GM18526 (cell line): Measurements from ENCODE around the gene SRC.

Experiments used
- POLR2A ChIP-seq: IDR thresholded peaks from 3 replicates; pipeline ENCODE4 v1.6.1; 2011; ENCODE audit not compliant: insufficient read length; ENCODE audit errors: extremely low read depth

Gene SRC

DNA sequence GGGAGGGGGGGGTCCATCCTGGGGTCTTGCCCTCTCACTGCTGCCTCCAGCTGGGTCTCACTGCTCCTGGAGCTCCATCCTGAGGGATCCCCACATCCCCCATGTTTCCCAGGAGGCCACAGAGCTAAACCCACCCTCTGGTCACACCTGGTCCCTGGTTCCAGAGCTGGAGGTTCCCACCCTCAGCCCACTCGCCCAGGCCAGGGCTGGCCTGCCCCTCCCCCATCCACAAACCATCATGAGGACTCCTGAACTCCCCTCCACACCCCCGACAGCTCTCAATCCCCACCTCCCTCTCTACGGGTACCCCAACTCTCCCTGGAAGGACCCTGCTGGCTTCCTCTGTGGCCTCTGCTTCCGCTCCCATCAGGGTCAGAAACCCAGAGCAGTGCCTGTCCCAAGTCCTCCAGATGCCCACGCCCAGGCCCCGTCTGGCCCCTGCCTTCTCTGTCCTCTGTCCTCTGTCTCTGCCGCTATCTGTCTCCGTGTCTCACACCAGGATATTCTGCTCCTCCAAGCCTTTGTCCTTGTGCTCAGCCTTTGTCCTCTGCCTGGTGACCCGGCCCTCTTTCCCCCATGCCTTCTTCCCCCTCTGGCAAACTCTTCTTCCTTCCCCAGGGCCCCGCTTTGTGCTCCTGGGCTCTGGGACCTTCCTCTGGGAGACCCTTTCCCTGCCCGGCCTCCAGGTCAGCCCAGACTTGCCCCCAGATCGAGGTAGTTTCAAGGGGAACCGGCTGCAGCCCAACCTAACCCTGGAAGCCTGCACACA lies 74.0 kb downstream of the SRC start:
- no peak for TF ChIP-seq POLR2A

DNA sequence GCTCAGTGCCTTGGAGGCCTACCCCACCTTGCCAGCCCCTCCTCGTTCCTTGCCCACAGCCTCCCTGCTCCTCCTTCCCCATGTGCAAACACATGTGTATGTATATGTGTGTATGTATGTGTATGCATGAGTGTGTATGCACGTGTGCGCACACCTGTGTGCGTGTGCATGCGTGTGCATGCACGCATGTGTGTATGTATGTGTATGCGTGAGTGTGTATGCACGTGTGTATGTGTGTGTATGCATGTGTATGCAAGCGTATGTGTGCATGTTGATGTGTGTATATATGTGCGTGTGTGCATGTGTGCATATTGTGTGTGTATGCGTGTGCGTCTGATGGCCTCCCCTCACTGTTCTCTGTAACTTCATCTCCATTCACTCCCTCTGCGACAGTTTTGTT lies 74.7 kb downstream of the SRC start:
- no peak for TF ChIP-seq POLR2A

DNA sequence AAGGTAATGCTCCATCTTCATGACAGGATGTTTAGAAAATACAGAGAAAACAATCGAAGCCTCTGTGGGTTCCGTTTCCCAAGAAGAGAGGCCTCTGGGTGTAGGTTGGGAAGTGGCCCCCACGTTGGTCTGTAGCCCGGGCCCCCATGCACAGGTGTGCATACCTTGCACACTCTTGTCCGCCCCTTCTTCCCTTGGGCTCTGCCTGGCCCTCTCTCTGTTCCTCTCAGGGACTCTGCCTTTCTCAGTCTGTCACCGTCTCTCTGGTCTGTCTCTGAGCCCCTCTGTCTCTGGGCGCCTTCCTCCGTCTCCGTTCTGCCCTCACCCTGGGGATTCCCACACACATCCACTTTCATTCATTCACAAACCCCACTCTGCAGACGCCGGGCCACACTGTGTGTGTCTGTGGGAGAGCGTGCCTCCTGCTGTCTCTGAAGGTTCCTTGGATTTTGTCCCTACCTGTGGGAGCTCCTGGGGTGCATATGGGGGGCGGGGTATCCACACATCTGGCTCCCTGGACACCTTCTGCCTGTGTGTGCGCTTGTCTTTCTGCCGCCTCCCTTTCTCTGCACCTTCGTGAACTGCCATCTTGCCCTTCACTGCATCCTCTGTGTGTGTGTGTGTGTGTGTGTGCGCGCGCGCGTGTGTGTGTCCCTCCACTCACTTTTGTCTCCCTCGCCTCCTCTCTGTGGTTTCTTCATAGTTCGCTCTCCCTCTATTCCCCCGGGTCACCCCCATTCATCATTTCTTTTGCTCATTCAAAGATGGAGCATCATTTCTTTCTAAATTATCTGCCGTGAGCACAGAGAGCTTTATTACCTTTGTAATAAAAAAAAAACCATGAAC lies 75.3 kb downstream of the SRC start:
- no peak for TF ChIP-seq POLR2A

DNA sequence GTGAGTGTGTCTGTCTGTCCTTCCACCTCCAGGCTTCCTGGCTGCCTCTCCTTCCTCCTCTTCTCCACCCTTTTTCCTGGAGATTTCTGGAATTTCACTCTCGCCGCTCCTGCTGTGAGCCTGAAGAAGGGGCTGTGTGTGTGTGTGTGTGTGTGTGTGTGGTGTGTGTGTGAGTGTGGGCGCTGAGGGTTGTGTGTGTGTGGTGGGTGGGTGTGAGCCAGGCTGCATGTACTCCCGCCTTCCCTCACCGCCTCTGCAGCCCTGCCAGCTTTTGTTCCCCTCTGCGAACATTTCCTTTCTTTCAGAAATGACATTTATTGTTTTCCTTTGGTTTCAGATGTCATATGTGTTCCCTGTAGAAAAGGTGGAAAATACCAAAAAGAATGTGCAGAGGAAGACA lies 76.0 kb downstream of the SRC start:
- TF ChIP-seq POLR2A, result no peak

DNA sequence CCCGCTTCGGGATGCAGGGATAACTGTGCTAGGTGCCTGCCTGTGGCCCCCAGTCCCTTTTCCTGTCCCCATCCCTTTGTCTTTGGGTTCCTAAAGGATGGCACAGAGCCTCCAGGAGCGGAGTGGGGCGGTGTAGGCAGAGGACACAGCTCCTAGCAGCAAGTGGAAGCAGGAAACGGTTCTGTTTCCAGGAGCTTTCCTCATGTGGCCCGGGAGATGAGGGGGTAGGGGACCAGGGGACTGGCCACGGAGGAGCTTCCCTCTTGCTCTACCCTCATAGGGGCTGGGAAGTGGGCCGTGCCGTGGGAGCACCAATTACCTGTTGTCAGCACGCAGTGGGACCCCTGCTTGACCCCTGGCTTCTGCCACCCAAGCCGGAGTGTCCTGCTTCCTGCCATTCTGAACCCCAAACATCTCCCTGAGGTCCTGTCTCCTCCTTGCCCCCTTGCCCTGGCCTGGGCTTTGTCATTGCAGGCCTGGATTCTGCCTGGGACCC lies 76.9 kb downstream of the SRC start:
- TF ChIP-seq POLR2A, result no peak

DNA sequence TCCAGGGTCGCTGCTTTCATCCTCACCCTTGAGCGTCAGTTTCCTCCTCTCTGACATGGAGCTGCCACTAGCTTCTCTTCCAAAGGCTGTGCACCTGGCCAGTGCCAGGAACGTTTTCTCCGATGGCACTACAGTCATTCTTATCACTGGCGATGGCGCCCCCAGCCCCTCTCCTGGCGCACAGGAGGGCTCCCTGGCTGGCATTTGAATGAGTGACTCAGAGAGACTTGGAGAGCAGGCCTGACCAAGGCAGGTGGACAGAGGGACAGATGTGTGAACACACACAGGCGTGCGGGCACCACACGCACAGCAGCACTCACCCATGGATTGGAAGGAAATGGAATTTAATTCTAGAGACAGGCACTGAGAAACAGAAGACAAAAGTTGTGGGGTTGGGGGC lies 77.6 kb downstream of the SRC start:
- no peak for TF ChIP-seq POLR2A

DNA sequence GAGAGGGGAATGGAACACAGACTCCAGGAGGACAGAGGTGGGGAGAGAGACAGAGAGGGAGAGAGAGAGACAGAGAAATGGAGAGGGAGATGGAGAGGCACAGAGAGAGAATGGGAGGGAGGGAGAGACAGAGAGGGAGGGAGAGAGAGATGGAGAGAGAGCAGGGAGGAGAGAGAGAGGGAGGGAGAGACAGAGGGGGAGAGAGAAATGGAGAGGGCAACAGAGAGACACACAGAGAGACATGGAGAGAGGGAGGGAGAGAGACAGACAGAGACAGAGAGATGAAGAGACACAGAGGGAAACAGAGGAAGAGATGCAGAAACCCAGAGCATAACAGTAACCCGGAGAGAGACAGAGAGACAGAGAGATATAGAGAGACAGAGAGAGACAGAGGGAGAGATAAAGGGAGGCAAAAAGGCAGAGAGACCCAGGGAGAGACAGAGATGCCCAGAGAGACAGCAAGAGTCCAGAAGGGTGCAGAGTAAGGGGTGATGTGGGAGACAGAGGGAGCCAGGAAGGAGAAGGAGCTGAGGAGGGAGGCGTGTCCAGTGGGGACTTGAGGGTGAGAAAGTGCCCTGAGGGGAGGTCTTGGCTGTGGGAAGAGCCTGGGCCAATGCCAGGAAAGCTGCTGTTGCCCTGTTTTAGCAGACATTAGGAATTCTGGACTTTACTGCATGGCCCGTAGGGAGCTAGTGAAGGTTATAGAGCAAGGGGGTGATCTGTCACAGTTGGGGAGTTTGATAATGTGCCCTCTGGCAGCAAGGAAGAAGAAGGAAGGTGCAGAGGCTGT lies 78.3 kb downstream of the SRC start:
- TF ChIP-seq POLR2A, result no peak

DNA sequence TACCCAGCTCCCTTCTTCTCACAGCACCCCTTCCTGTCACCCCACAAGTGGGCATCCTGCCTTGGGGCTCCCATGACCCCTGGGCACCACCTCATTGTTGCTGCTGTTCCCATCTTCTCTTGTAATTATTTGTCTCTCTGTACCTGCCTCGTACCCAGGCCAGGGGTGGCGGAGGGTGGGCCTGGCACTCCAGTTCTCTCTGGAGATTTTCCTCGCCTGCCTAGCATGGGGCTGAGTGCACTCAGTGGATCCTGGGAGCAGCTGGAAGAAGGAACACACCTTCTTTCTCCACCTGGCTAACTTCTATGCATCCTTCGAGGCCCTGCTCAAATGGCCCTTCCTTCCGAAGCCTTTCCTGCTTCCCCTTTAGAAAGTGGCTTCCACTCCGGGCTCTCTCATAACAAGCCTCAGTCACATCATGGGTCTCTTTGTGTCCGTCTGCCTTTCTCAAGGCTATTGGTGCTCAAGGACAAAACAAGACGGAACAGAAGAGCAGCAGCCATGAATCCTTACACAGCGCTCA lies 79.2 kb downstream of the SRC start:
- no peak for TF ChIP-seq POLR2A

DNA sequence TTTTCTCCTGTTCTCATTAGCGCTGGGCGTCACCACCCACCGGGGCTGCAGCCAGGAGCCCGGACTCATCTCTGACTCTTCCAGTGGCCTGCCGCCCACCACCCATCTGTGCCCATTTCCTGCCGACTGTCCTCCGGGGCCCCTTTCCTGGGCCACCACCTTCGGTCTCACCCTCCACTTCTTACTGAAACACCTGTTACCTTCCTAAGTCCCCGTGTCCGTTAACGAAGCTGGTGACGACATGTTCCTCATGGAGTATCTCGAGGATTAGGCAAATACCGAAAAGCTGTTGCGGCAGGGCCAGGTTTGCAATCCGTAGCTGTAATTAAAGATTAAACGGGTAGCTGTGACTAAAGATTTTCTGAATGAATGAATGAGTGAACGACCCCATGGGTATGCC lies 80.2 kb downstream of the SRC start:
- no peak for TF ChIP-seq POLR2A

DNA sequence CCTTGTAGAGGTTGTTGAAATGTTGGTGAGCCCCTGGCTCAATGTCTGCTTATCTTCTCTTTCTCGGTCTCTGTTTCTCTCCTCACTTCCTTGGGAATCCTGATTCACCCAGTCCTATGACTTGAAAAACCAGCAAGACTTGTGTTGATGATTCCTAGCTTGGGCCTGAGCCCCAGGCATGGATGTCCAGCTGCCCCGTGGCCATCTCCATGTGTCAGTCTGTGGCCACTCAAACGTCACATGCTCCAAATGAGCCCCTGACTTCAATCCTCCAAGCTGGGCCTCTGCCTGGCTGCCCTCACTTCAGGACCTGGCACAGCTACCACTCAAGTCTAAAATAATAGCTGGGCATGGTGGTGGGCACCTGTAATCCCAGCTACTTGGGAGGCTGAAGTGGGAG lies 81.0 kb downstream of the SRC start:
- no peak for TF ChIP-seq POLR2A

DNA sequence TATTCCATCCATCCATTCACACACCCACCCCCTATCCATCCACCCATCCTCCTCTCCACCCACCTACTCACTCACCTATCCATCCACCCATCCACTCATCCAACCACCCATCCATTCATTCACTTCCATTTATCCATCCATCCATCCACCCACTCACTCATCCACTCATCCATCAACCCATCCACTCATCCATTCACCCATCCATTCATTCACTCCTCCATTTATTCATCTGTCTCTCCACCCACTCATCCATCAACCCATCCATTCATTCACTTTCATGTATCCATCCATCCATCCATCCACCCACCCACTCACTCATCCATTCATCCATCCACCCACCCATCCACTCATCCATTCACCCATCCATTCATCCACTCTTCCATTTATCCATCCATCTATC lies 84.1 kb downstream of the SRC start:
- TF ChIP-seq POLR2A, result no peak

DNA sequence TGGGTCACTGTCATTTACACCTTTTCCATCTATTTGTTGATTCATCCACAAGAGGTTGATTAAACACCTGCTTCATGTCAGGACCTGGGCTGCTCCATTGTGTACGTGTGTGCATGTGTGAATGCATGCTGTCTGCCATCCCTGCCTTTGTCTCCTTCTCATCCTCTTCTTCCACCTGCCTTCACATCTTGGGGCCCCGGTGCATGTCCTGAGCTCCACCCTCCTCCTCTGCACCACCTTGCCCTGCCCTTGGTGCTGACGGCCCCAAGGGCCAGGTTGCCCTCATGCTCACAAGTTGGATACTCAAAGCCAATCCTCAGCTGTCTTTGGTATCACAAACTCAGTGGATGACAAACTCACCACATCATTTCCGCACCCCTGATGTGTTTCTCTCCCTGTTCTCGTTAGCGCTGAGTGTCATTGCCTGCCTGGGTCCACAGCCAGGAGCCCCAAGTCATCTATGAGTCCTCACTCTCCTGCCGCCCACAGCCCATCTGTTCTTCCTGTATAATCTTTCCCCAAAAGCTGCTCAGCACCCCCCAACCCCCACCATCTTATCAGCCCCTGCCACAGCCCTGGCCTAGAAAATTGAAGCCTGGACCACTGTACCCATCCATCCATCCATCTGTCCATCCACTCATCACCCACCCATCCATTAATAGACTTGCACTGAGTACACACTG lies 85.0 kb downstream of the SRC start:
- TF ChIP-seq POLR2A, result no peak

DNA sequence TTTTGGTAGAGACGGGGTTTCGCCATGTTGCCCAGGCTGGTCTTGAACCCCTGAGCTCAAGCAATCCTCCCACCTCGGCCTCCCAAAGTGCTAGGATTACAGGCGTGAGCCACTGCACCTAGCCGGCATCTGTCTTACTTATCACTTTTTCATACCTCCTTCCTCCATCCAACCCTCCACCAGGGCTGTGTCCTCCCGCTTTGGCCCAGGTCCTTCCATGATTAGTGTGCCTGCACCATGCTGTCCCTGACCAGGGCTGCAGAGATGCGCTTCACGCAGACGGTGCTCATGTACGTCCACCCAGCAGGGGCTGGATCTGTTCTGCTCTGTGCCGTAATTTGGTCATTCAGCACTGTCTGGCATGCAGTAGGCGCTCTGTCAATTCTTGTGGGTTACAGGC lies 85.8 kb downstream of the SRC start:
- TF ChIP-seq POLR2A, result no peak

DNA sequence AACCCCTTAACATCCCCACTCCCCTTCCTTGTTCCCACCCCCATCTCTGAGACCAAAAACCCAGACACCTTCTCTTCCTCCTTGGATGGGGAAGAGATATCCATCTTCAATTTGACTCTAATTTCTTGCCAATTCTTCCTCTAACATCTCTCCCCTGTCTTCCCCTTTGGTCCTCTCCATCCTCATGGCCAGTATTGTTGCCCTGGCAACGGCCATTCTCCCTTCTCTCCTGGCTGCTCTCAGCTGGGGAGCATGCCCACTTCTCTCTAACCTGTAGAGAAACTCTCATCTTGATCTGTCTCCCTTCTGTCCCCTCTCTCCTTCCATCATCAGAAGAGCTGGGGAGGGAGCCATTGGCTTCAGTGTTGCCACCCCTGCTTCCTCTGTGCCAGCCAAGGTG lies 86.7 kb downstream of the SRC start:
- no peak for TF ChIP-seq POLR2A

DNA sequence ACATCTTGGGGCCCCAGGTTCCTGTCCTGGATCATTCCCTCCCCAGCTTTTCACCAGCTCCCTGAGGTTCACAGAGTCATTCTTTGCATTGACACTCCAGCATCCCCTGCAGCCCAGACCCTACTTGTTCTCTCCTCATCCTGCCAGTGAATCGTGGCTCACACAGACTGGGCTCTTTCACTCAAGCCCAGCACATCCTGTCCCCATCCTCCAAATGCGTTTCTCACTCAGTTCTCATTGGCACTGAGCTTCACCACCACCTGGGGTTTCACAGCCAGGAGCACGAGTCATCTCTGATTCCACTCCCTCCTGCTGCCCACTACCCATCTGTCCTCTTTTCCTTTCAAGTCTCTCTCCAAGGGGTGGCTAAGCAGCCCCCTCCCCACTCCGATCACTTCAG lies 89.7 kb downstream of the SRC start:
- TF ChIP-seq POLR2A, result no peak
